CD14-positive monocyte (primary cell): ENCODE measurements around the gene FKBP10. TPM values are rescaled to one million over a fixed set of nuclear protein-coding genes. Genes with fewer than 3 reads are reported as not detected.

ENCODE experiments used
- DNase-seq, 3 donors: peaks; one replicate each; pipeline ENCODE4 v3.0.0-alpha.2; 2011 to 2022
- H2AFZ ChIP-seq: 2 replicates; pipeline ENCODE4 v1.6.0; 2012; ENCODE audit warnings: mild to moderate bottlenecking, low read depth, low read length, inconsistent platforms; ENCODE audit not compliant: insufficient read depth, poor library complexity, severe bottlenecking
- H3K27ac ChIP-seq, 2 donors: 1 replicate in 1 of 2; 2 replicates in 1 of 2; pipeline ENCODE4 v1.5.1; 2012 to 2013; ENCODE audit warnings: low read length in 2 of 2, control low read depth in 1 of 2, inconsistent platforms in 1 of 2, low read depth in 1 of 2, mild to moderate bottlenecking in 1 of 2
- H3K27me3 ChIP-seq, 2 donors: one replicate each; pipeline versions ENCODE4 v1.6.0 to v1.6.1; 2011 to 2013; ENCODE audit warnings: low read length in 2 of 2; ENCODE audit not compliant: control insufficient read depth in 2 of 2, insufficient read depth in 2 of 2
- H3K36me3 ChIP-seq, 2 donors: replicated peaks in 1 of 2; 1 replicate in 1 of 2; 2 replicates in 1 of 2; pipeline versions ENCODE4 v1.5.1 to v1.6.1; 2012 to 2013; ENCODE audit warnings: low read length in 2 of 2, control low read depth in 1 of 2, inconsistent platforms in 1 of 2, mild to moderate bottlenecking in 1 of 2; ENCODE audit not compliant: insufficient read depth in 2 of 2, control insufficient read depth in 1 of 2
- H3K4me1 ChIP-seq, 2 donors: 1 replicate in 1 of 2; 2 replicates in 1 of 2; pipeline versions ENCODE4 v1.5.1 to v1.6.1; 2012 to 2013; ENCODE audit warnings: low read length in 2 of 2, control low read depth in 1 of 2, inconsistent platforms in 1 of 2, mild to moderate bottlenecking in 1 of 2, moderate library complexity in 1 of 2; ENCODE audit not compliant: insufficient read depth in 2 of 2, control insufficient read depth in 1 of 2
- H3K4me2 ChIP-seq: replicated peaks from 2 replicates; pipeline ENCODE3; 2012; ENCODE audit warnings: low read length, moderate library complexity, mild to moderate bottlenecking; ENCODE audit not compliant: poor library complexity, severe bottlenecking; ENCODE audit errors: extremely low read depth
- H3K4me3 ChIP-seq, 3 experiments: fragments of 200-600 bp in 1 of 3; sonication (generic) in 1 of 3; replicated peaks in 1 of 3; 1 replicate in 2 of 3; 2 replicates in 1 of 3; pipeline ENCODE4 v1.5.1; 2011 to 2013; ENCODE audit warnings: low read length in 3 of 3, mild to moderate bottlenecking in 3 of 3, control low read depth in 2 of 3, low read depth in 2 of 3, inconsistent platforms in 1 of 3, moderate library complexity in 1 of 3
- H3K79me2 ChIP-seq: 2 replicates; pipeline ENCODE4 v1.6.0; 2012; ENCODE audit warnings: mild to moderate bottlenecking, control low read depth, inconsistent platforms, low read length, moderate library complexity; ENCODE audit not compliant: insufficient read depth
- H3K9ac ChIP-seq: 2 replicates; pipeline ENCODE4 v1.6.0; 2017; ENCODE audit warnings: low read length, mild to moderate bottlenecking; ENCODE audit not compliant: insufficient read depth, poor library complexity, severe bottlenecking
- H3K9me3 ChIP-seq, 2 donors: replicated peaks in 1 of 2; 1 replicate in 1 of 2; 2 replicates in 1 of 2; pipeline versions ENCODE4 v1.5.1 to v1.6.1; 2012 to 2013; ENCODE audit warnings: low read length in 2 of 2, control low read depth in 1 of 2; ENCODE audit not compliant: control insufficient read depth in 1 of 2, insufficient read depth in 1 of 2
- H4K20me1 ChIP-seq: 2 replicates; pipeline ENCODE4 v1.6.0; 2012; ENCODE audit warnings: mild to moderate bottlenecking, low read length, control low read depth, moderate library complexity; ENCODE audit not compliant: insufficient read depth
- H3K27ac Mint-ChIP-seq, 7 donors: one replicate each; pipeline ENCODE4 v1.8.0; 2020; ENCODE audit warnings: mild to moderate bottlenecking in 7 of 7, mixed read lengths in 7 of 7, moderate library complexity in 6 of 7, inconsistent platforms in 2 of 7
- H3K27me3 Mint-ChIP-seq, 3 donors: one replicate each; pipeline ENCODE4 v1.8.0; 2021 to 2022; ENCODE audit warnings: low read depth in 3 of 3, mild to moderate bottlenecking in 3 of 3, mixed read lengths in 3 of 3, moderate library complexity in 3 of 3, inconsistent platforms in 1 of 3
- H3K36me3 Mint-ChIP-seq, 2 donors: one replicate each; pipeline ENCODE4 v1.8.0; 2020; ENCODE audit warnings: mixed read lengths in 2 of 2, inconsistent platforms in 1 of 2, mild to moderate bottlenecking in 1 of 2
- H3K4me1 Mint-ChIP-seq: one replicate; pipeline ENCODE4 v1.8.0; 2020; ENCODE audit warnings: mild to moderate bottlenecking, mixed read lengths
- H3K4me3 Mint-ChIP-seq, 2 donors: one replicate each; pipeline ENCODE4 v1.8.0; 2020; ENCODE audit warnings: mild to moderate bottlenecking in 2 of 2, mixed read lengths in 2 of 2, moderate library complexity in 1 of 2
- H3K9me3 Mint-ChIP-seq, 7 donors: one replicate each; pipeline ENCODE4 v1.8.0; 2020 to 2022; ENCODE audit warnings: mixed read lengths in 7 of 7, mild to moderate bottlenecking in 6 of 7, moderate library complexity in 6 of 7, inconsistent platforms in 2 of 7
- WGBS: methylation state at CpG from one replicate; pipeline ENCODE4 v1.1.5; 2013; ENCODE audit warnings: missing lambda C conversion rate; ENCODE audit not compliant: insufficient coverage; 5-methylcytosine and 5-hydroxymethylcytosine counted together
- intact Hi-C, 2 donors: fragments of 100-400 bp; cut with micrococcal nuclease; formaldehyde crosslinking; loops; one replicate each; pipeline versions ENCODE4 v1.15.0 to v1.15.1; 2023
- polyA plus RNA-seq, 3 donors: library from polyadenylated mRNA; depleted of rRNA in 1 of 3; unstranded in 2 of 3; stranded (reverse) in 1 of 3; fragments of 300-500 nt in 2 of 3; fragments of >200 nt in 1 of 3; fragmentation: Illumina TruSeq in 2 of 3; gene quantifications; 1 replicate in 2 of 3; 2 replicates in 1 of 3; pipeline ENCODE4 v1.2.3, GENCODE V29; 2012 to 2021
- TF ChIP-seq, protein P1 (sequence below): fragments of 200-600 bp; IDR thresholded peaks from one replicate; pipeline ENCODE4 v1.8.0; 2022; ENCODE audit warnings: antibody characterized with exemption, mild to moderate bottlenecking

FKBP10 gene
- polyA plus RNA-seq, 3 donors, result not detected

GRCh38 chr17:41777157-41777573 lies 35.6 kb upstream of the FKBP10 start:
- no peak overlapping the region for H3K4me2 ChIP-seq
- H3K27me3 Mint-ChIP-seq, result peaks cover 3 to 9% (median 9%) of the 10 kb centered on the region in 3 donors

DNA sequence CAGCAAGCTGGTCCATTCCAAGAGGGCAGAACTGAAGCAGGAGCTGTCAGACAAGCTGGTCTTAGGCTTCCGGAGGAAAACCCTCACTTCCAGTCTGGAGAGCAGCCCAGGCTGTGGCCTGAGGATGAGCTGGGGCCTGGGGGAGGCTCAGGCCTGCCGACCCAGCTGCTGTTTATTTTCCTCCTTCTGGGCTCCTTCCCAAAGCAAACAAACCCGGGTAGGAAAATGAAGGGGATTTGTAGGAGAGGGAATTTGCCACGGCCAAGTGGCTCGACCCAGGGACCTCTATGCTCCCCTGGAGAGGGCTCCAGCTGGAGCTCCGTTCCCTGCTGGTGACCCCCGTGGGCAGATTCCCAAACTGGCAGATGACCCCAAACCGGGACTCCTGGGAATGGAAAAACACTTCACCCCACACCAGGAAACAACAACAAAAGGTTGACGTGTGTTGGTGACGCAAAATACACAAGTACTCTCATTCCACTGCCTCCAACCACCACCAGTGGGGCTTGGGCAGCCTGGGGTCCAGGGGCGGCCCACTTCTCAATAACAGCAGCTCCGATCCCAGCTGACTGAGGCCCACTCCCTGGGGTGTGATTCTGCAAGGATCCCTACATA lies 35.1 kb upstream of the FKBP10 start:
- DNase-seq, result no peak
- Mint-ChIP-seq H3K36me3 (peaks cover 0 to 5% of the 10 kb centered on the region in 2 donors), H3K27me3 (peaks cover 3 to 11% (median 9%) of the 10 kb centered on the region in 3 donors), H3K9me3 (peaks cover 0 to 2% (median 0%) of the 10 kb centered on the region in 7 donors), H3K4me1 (peaks cover 36% of the 10 kb centered on the region), H3K4me3 (no peak overlapping the region), H3K27ac (peak overlapping the region in 1 of 7 donors; percentile 62)
- Histone ChIP-seq H2AFZ (peak overlapping the region; percentile 8), H3K79me2 (no peaks in the 10 kb centered on the region), H3K36me3 (peaks cover 0 to 16% of the 10 kb centered on the region in 2 donors), H3K4me2 (no peak overlapping the region), H3K4me1 (peaks cover 36 to 39% of the 10 kb centered on the region in 2 donors), H3K4me3 (no peak overlapping the region), H4K20me1 (peaks cover 61% of the 10 kb centered on the region), H3K9ac (no peak overlapping the region), H3K27ac (no peak overlapping the region), H3K9me3 (no peaks in the 10 kb centered on the region), H3K27me3 (no peaks in the 10 kb centered on the region)
- intact Hi-C loops, result no loop called here
- 23% methylated on average over 5 of the region's 12 CpGs for WGBS
- TF ChIP-seq, protein P1, sequence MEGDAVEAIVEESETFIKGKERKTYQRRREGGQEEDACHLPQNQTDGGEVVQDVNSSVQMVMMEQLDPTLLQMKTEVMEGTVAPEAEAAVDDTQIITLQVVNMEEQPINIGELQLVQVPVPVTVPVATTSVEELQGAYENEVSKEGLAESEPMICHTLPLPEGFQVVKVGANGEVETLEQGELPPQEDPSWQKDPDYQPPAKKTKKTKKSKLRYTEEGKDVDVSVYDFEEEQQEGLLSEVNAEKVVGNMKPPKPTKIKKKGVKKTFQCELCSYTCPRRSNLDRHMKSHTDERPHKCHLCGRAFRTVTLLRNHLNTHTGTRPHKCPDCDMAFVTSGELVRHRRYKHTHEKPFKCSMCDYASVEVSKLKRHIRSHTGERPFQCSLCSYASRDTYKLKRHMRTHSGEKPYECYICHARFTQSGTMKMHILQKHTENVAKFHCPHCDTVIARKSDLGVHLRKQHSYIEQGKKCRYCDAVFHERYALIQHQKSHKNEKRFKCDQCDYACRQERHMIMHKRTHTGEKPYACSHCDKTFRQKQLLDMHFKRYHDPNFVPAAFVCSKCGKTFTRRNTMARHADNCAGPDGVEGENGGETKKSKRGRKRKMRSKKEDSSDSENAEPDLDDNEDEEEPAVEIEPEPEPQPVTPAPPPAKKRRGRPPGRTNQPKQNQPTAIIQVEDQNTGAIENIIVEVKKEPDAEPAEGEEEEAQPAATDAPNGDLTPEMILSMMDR, result no peak

More at GRCh38 chr17:41777157-41777573, 35.6 kb upstream of the FKBP10 start:
- no peak overlapping the region for H3K4me3 Mint-ChIP-seq
- H3K36me3 Mint-ChIP-seq, result peaks cover 0 to 5% of the 10 kb centered on the region in 2 donors
- Histone ChIP-seq H3K27ac (no peak overlapping the region), H3K4me1 (peaks cover 31 to 34% of the 10 kb centered on the region in 2 donors), H3K9me3 (no peaks in the 10 kb centered on the region), H3K9ac (no peak overlapping the region), H3K79me2 (no peaks in the 10 kb centered on the region), H2AFZ (peak overlapping the region; percentile 8), H3K36me3 (peaks cover 0 to 20% of the 10 kb centered on the region in 2 donors), H3K4me3 (no peak overlapping the region), H4K20me1 (peaks cover 59% of the 10 kb centered on the region), H3K27me3 (no peaks in the 10 kb centered on the region)
- peaks cover 31% of the 10 kb centered on the region for H3K4me1 Mint-ChIP-seq
- TF ChIP-seq, protein P1, result no peak
- no peak overlapping the region for H3K27ac Mint-ChIP-seq
- no peak for DNase-seq
- H3K9me3 Mint-ChIP-seq, result peaks cover 0 to 2% (median 0%) of the 10 kb centered on the region in 7 donors
- 57% methylated on average over 4 of the region's 4 CpGs for WGBS
- intact Hi-C loops, result no loop called here
